ENCODE data around the gene PRTFDC1.

- no peak for TF ChIP-seq POLR2A (IDR thresholded peaks at IDR 0.05; ENCODE audit: extremely low read depth, insufficient read length)
- TF ChIP-seq, protein P1, sequence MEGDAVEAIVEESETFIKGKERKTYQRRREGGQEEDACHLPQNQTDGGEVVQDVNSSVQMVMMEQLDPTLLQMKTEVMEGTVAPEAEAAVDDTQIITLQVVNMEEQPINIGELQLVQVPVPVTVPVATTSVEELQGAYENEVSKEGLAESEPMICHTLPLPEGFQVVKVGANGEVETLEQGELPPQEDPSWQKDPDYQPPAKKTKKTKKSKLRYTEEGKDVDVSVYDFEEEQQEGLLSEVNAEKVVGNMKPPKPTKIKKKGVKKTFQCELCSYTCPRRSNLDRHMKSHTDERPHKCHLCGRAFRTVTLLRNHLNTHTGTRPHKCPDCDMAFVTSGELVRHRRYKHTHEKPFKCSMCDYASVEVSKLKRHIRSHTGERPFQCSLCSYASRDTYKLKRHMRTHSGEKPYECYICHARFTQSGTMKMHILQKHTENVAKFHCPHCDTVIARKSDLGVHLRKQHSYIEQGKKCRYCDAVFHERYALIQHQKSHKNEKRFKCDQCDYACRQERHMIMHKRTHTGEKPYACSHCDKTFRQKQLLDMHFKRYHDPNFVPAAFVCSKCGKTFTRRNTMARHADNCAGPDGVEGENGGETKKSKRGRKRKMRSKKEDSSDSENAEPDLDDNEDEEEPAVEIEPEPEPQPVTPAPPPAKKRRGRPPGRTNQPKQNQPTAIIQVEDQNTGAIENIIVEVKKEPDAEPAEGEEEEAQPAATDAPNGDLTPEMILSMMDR (IDR thresholded peaks at IDR 0.05; ENCODE audit: low read depth, low read length): no peak
Observed at GRCh38 chr10:24953675-24954074, 1.3 kb upstream of the PRTFDC1 start.

Measured in NB4 (cell line).